Esophagus muscularis mucosa (tissue), 4 donors: Measurements from ENCODE around the gene ANK2.

Experiments used
- CTCF ChIP-seq, 3 experiments: fragments of 200-600 bp in 2 of 3; fragments of 450-650 bp in 1 of 3; sonication (generic) in 2 of 3; IDR thresholded peaks; one replicate each; pipeline ENCODE4 v1.5.1; 2017 to 2019; ENCODE audit warnings: antibody characterized with exemption in 3 of 3, mild to moderate bottlenecking in 2 of 3, moderate library complexity in 1 of 3
- EP300 ChIP-seq: sonication (generic); formaldehyde crosslinking; IDR thresholded peaks from one replicate; pipeline ENCODE4 v1.6.1; 2017; ENCODE audit warnings: antibody characterized with exemption
- POLR2A ChIP-seq: fragments of 450-650 bp; IDR thresholded peaks from one replicate; pipeline ENCODE4 v1.6.1; 2017; ENCODE audit warnings: antibody characterized with exemption, moderate library complexity, mild to moderate bottlenecking, low read depth
- POLR2AphosphoS5 ChIP-seq, 2 donors: sonication (generic); formaldehyde crosslinking; IDR thresholded peaks; one replicate each; pipeline ENCODE4 v1.6.1; 2017; ENCODE audit warnings: antibody characterized with exemption in 2 of 2

- TF ChIP-seq CTCF (IDR thresholded peaks at IDR 0.05): no peak
- TF ChIP-seq POLR2AphosphoS5 (IDR thresholded peaks at IDR 0.05): no peak
- no peak for TF ChIP-seq EP300
- no peak for TF ChIP-seq POLR2A
These were observed 206.2 kb downstream of the ANK2 start for GRCh38 chr4:113255628-113256027.
